Measurements from ENCODE around the gene ATXN10.

ATXN10 gene

GRCh38 chr22:45758603-45759002 lies 87.0 kb downstream of the ATXN10 start:
- DNase-seq (ENCODE audit: low spot score), result no peak

DNA sequence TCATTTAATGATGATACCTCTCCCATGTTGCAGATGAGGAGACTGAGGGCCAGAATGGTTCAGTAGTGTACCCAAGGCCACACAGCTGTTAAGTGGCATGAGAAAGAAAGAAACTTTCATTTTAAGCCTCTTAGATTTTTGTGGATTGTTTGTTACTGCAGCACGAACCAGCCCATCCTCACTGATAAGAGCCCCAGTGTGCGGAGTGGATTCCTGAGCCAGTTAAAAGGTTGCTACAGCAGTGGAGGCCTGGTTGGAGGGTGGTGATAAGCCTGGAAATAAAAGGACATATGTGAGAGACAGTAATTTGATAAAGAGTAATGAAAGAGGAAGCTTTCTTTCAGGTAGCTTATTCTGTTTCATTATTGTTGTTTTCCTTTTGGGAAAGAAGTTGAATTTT lies 89.0 kb downstream of the ATXN10 start:
- DNase-seq (ENCODE audit: low spot score), result no peak

- no peak for DNase-seq (ENCODE audit: low spot score)
These were observed 91.1 kb downstream of the ATXN10 start for GRCh38 chr22:45762545-45763235.

GRCh38 chr22:45763236-45763624 lies 91.6 kb downstream of the ATXN10 start:
- no peak for DNase-seq (ENCODE audit: low spot score)

DNA sequence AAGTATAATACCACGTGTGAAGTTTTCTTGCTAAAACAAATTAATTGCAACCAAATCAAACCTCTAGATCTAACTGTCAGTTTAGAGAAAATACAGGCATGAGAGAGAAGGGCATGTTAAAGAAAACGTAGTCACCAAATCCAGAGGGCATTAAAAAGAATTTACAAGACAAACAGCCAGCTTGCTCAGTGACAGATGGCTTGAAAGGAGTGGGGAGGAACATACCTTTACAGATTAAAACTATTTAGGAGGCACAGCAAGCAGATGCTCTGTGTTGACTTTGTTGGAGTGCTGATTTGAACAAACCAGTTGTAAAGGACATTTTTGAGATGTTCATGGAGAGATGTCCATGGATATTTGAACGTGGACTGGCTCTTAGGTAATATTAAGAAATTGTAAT lies 96.9 kb downstream of the ATXN10 start:
- DNase-seq (ENCODE audit: low spot score), result no peak

DNA sequence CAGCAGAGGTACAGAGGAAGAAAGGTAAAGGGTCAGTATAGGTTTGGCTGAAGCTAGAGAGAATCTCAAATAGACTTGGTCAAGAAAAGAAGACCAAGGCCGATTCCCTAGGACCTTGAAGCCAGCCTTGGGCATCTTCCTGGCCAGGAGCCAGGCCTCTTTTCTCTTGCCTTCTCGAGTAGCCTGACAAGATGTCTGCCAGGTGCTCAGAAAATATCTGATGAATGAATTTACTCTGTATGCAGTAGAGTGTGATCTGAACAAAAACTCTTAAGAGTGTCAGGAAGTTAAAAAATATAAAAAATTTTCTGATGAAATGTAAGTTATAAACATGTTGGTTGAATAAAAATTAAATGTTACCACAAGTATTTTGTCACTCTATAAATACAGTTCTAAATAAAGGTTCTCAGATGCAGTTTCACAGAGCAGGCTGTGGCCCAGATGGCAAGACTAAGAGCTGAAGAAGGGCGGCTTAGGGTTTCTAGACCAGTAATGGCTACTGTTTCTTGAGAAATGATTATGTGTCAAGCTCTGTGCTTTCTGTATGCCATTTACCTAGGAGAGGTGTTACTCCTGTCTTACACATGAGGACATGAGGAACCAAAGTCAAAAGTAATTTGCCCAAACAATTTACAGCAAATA lies 98.1 kb downstream of the ATXN10 start:
- no peak for DNase-seq (ENCODE audit: low spot score)

- DNase-seq (ENCODE audit: low spot score), result no peak
These were observed 98.9 kb downstream of the ATXN10 start for GRCh38 chr22:45770506-45770905.

DNA sequence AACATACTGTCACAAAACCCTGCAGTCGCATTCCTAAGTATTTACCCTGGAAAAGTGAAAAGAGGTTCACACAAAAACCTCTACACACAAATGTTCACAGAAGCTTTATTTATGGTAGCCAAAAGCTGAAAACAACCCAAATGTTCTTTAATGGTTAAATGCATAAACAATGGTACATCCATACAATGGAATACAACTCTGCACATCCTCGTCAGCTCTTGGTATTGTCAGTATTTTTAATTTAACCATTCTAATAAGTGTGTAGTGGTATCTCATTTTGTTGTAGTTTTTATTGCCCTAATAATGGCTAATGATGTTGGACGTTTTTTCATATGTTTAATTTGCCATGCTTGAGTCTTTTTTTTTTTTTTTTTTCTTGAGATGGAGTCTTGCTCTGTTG lies 99.4 kb downstream of the ATXN10 start:
- DNase-seq (ENCODE audit: low spot score), result no peak

DNA sequence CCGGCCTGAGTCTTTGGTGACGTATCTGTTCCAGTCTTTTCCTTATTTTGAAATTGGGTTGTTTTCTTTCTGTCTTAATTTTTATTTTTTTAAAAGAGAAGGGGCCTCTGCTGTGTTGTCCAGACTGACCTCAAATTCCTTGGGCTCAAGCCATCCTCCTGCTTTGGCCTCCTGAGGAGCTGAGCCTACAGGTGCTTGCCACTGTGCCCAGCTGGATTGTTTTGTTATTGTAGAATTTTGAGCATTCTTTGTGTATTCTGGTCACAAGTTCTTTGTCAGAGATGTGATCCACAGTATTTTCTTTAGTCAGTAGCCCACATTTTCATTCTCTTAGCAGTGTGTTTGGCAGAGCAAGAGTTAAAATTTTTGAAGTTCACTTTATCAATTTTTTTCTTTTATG lies 100.1 kb downstream of the ATXN10 start:
- DNase-seq (ENCODE audit: low spot score), result no peak

DNA sequence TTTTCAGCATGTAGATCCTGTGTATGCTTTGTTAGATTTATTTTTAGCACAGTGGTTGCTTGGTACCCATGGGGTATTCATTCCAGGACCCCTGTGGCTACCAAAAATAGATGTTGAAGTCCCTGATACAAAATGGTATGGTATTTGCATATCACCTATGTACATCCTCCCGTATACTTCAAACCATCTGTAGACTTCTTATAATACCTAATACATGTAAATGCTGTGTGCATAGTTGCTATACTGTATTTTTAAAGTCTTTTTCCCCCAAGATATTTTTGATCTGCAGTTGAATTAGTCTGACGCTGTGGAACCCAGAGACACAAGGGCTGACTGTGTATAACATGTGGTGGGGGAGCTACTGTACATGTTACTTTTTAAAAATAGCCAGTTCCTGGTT lies 101.1 kb downstream of the ATXN10 start:
- DNase-seq (ENCODE audit: low spot score), result no peak

- no peak for DNase-seq (ENCODE audit: low spot score)
These were observed 102.5 kb downstream of the ATXN10 start for GRCh38 chr22:45774001-45774670.

DNA sequence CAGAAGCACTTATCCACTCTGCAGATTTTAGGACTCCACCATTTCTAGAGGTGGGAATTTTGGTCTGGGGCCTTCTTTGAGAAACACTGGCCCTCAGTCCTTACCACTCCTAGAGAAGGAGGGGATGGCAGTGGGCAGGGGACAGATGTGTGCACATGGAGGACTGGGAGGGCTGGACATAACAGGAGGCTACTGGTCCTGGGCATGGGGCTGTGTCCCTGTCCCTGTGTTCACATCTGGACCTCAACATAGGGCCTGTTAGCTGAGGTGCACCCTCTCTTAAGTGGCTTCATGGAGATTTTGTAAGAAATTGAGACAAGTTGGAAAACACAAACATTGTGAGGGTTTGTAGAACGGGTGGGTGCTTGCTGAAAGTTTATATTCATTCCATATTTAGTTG lies 103.4 kb downstream of the ATXN10 start:
- DNase-seq (ENCODE audit: low spot score), result no peak

GRCh38 chr22:45775569-45776312 lies 104.1 kb downstream of the ATXN10 start:
- DNase-seq (ENCODE audit: low spot score), result no peak

DNA sequence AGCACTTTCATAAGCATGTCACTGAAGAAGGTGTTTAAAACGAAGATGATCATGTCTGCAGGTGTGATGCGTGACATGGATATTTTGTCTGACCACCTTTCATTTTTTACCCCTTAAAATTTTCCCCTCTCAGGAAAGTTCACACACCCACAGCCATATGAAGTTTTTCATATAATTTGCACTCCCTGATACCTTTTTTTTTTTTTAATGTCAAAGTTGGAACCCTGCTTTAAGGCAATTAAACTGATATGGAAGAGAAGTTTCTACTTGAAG lies 104.6 kb downstream of the ATXN10 start:
- no peak for DNase-seq (ENCODE audit: low spot score)

GRCh38 chr22:45777046-45777851 lies 105.6 kb downstream of the ATXN10 start:
- DNase-seq (ENCODE audit: low spot score), result no peak

- DNase-seq (ENCODE audit: low spot score), result no peak
These were observed 106.3 kb downstream of the ATXN10 start for GRCh38 chr22:45777852-45778375.

DNA sequence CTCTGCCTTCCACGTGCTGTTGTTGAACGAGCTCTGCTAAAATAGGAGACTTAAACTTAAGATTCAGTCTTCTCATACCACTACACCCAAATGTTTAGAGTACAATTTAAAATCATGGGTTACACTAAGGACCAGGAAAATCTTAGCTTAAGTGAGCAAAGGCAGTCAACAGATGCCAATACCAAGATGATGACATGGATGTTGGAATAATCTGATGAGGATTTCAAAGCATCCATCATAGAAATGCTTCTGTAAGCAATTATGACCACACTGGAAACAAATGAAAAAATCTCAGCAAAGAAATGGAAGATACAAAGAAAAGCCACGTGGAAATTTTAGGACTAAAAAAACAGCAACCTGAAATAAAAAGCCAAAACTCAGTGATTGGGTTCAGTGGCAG lies 109.8 kb downstream of the ATXN10 start:
- no peak for DNase-seq (ENCODE audit: low spot score)

DNA sequence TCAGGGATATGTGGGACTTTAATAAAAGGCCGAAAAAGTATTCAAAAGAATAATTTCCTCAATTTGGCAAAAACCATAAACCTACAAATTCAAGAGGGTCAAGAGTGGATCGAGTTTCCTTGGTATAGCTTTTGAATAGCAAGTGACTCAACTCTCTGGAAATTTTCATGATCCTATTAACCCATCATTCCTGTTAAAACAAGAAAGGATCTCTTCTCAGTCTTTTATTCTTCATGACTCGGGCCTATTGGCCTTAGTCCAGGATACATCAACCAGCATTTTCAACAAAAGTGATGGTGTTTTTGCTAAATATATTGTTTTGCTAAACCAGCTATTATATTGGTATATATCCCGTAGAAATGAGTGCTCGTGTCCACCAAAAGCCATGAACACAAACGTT lies 110.3 kb downstream of the ATXN10 start:
- no peak for DNase-seq (ENCODE audit: low spot score)

- no peak for DNase-seq (ENCODE audit: low spot score)
These were observed 111.4 kb downstream of the ATXN10 start for GRCh38 chr22:45783021-45783420.

GRCh38 chr22:45783690-45784089 lies 112.1 kb downstream of the ATXN10 start:
- DNase-seq (ENCODE audit: low spot score), result no peak

- no peak for DNase-seq (ENCODE audit: low spot score)
These were observed 113.0 kb downstream of the ATXN10 start for GRCh38 chr22:45784357-45785277.
